Measurements from ENCODE around the gene CCL5.

- TF ChIP-seq POLR2AphosphoS5 (IDR thresholded peaks at IDR 0.05; ENCODE audit: borderline replicate concordance, low read depth, low read length), result no peak
- no peak for TF ChIP-seq EZH2 (IDR thresholded peaks at IDR 0.05)
These were observed 12.6 kb downstream of the CCL5 start for GRCh38 chr17:35867574-35867973.

All from SK-N-MC (cell line).